Activated CD8-positive, alpha-beta memory T cell treated with anti-CD3 and anti-CD28 coated beads for 48 hours (primary cell): ENCODE data around the gene LRRD1.
"Not testable (repeated sequence)": the region's sequence is repeated elsewhere in the genome, so short reads cannot be mapped to it uniquely, and the experiment has no call there.

ENCODE experiments used
- DNase-seq, 3 experiments: peaks; one replicate each; pipeline ENCODE4 v3.0.0-alpha.2; 2020; ENCODE audit warnings: low read depth in 2 of 3, low spot score in 2 of 3

LRRD1 gene

GRCh38 chr7:92142791-92143190 is 36.2 kb downstream of the LRRD1 start:
- not testable (repeated sequence) for DNase-seq

GRCh38 chr7:92141161-92141560 is 37.8 kb downstream of the LRRD1 start:
- no peak for DNase-seq

GRCh38 chr7:92137557-92137956 is 41.4 kb downstream of the LRRD1 start:
- no peak for DNase-seq

GRCh38 chr7:92135052-92135889 is 43.7 kb downstream of the LRRD1 start:
- no peak for DNase-seq

- peak; percentile 83 to 96 (median 93) for DNase-seq
Observed at GRCh38 chr7:92134271-92135051, 44.5 kb downstream of the LRRD1 start, which contains the start of gene CYP51A1. Gene CYP51A1, minus strand, starts transcription at chr7:92134477. Its CDS starts 113 bp downstream, at chr7:92134364.

- peak; percentile 38 to 51 (median 44) for DNase-seq
Observed at GRCh38 chr7:92133737-92134270, 45.1 kb downstream of the LRRD1 start.

GRCh38 chr7:92133133-92133736 is 45.7 kb downstream of the LRRD1 start:
- DNase-seq: no peak

- DNase-seq: no peak
Observed at GRCh38 chr7:92131764-92132330, 47.1 kb downstream of the LRRD1 start.

GRCh38 chr7:92131093-92131492 is 47.8 kb downstream of the LRRD1 start:
- DNase-seq: no peak

GRCh38 chr7:92121681-92122080 is 57.3 kb downstream of the LRRD1 start:
- DNase-seq: no peak

- no peak for DNase-seq
Observed at GRCh38 chr7:92119213-92119759, 59.7 kb downstream of the LRRD1 start.

- no peak for DNase-seq
Observed at GRCh38 chr7:92116949-92117348, 62.0 kb downstream of the LRRD1 start.

GRCh38 chr7:92115821-92116220 is 63.1 kb downstream of the LRRD1 start:
- no peak for DNase-seq

- no peak for DNase-seq
Observed at GRCh38 chr7:92110857-92111256, 68.1 kb downstream of the LRRD1 start.

GRCh38 chr7:92108821-92109220 is 70.1 kb downstream of the LRRD1 start:
- no peak for DNase-seq

GRCh38 chr7:92102862-92103261 is 76.1 kb downstream of the LRRD1 start:
- not testable (repeated sequence) for DNase-seq

- no peak for DNase-seq
Observed at GRCh38 chr7:92100534-92100933, 78.4 kb downstream of the LRRD1 start.

- DNase-seq: no peak
Observed at GRCh38 chr7:92095380-92095779, 83.6 kb downstream of the LRRD1 start.
